Stimulated activated naive CD4-positive, alpha-beta T cell treated with Interleukin-2 at 50 U/mL for 16 hours (primary cell): ENCODE data around the gene RELCH.
A peak's percentile ranks its signal among the peaks of the same experiment; 100 is the strongest.

Experiments
- DNase-seq: peaks from one replicate; lab custom pipeline; 2025; lab: John Stamatoyannopoulos, UW

RELCH gene

DNA sequence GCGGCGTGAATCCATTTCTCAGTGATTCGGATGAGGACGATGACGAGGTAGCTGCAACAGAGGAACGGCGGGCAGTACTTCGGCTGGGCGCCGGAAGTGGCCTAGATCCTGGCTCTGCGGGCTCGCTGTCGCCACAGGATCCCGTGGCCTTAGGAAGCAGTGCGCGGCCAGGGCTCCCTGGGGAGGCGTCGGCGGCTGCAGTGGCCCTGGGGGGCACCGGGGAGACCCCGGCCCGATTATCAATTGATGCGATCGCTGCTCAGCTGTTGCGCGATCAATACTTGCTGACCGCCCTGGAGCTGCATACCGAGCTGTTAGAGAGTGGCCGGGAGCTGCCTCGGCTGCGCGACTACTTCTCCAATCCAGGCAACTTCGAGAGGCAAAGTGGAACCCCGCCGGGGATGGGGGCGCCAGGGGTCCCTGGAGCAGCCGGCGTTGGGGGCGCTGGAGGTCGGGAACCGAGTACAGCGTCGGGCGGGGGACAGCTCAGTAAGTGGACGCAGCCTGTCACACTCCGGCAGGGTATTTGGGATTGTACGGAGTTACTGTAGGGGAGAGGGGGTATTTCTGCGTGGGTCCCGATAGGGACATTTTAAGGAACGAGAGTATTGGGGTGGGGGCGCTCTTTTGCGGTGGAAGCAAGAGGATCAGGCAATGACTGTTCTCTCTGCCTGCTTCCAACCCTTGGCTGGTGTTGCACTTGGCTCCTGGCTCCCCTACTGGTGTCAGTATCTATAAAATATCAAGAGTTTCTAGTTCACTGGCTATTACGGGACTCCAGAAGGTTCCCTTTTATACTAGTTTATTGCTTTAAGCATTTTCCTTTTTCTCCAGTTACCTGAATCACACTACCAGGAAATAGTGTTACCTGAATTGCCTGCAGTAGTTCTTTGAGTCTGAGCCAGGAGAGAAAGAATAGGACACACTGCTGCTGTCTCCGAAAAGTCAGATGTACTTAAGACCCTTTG lies 772 bp downstream of the RELCH start:
- peak; percentile 9 for DNase-seq

DNA sequence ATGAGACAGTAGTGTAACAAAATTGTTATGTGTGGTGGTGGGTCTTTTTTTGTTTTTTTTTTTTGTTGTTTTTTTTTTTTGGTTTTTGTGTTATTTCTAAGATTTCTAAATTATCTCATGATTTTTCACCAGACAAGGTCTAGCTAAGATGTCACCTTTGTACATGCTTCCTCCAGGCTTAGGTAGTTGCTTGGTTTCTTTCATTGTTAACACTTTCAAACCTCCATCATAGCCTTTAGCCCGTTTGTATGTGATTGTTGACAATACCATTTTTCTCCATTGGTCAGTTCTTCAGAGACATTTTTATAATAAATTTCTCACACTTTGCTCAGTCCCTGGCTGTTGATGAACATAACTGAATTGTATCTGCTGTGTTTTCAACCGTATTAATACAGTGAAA lies 2.2 kb downstream of the RELCH start:
- no peak for DNase-seq

DNA sequence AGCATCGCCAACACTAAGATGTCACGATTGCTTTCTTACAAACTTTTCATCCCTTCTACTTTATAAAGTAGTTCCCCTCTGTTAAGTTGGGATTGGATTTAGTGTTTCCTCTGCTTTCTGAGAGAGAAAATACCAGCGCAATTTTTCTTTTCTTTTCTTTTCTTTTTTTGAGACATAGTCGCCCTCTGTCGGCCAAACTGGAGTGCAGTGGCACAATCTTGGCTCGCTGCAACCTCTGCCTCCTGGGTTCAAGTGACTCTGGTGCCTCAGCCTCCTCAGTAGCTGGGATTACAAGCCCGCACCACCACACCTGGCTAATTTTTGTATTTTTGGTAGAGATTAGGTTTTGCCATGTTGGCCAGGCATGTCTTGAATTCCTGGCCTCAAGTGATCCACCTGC lies 9.0 kb downstream of the RELCH start:
- DNase-seq: no peak

DNA sequence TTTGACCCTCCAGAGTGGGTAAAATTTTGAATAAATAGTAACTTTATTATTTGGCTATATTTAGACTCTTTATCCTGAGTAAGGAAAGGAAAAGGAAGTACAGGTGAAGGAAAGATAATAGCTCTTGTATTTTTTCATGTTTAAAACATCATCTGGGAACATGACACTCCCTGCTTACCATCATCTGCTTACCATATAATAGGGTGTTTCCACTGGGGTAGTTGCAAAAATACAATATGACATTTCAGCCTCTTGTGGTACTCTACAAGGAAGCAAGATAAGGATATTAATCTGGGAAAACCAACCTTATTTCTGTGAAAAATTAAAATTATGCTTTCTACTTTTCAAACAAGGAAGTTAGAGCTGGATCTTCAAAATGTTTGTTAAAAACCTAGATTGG lies 9.9 kb downstream of the RELCH start:
- DNase-seq: no peak

DNA sequence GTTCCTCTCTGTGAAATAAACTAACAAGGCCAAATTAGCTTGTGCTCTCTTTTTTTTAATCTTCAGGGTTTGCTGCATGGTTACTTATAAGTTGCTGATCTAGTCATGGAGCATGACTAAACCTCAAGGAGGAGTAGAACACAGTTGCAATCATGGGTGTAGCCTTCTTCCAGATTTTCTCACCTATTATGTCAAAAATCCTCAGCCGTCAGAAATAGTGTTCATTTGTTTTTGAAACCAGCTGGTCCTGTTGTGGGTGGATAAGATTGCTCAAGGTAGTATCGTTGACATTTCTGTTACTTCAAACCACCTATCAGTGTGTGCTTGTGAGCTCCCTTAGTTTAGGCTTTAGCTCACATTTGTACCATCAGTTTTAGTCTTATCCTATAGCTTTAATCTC lies 11.2 kb downstream of the RELCH start:
- no peak for DNase-seq

DNA sequence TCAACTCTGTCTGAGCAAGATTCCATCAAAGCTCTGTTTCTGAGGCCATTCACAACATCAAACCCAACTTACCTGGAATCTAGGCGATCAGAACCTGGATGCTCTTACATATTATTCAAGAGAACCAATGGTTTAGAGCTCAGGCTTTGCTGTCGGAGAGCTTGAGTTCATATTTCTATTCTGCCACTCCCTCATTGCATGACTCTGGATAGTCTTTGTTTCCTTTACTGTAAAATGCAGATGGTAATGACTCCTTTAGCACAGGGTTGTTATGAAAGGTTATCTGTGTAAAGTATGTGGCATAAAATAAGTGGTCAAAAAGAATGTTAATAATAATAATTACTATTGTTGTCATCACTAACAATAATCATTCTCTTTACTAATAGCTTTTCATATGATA lies 12.6 kb downstream of the RELCH start:
- DNase-seq: no peak

DNA sequence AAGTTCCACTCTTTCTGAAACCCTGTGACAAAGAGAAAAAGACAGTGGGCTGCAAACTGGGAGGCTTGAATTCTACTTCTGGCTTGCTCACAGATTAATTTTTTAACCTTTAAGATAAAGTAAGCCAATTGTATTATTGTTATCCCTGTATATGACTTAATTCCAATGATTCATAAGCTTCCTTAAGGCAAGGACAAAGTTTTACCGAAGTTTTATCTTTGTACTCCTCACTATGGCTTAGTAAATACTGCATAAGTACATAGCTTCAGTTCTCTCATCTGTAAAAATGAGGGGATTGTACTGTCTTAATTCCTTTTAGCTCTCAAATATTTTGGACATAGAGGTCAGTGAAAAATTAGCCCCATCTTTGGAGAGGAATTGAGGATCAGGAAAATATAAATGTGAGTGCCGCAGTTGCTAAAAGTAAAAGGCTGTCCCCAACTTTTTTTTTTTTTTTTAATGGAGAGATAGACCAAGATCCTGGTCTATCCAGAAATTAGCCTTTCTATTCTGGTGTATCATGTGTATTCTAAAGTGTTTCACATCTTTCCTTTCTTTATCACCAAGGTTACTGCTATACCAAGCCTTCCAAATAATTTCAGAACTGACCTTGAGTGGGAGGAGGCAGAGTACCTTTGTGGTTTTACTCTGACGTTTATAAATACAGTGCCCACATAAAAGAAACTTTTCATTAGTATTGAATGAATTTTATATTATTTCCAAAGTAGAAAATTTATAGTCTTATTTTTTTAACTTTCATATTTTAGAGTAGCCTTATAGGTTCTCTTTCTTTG lies 13.3 kb downstream of the RELCH start:
- DNase-seq: no peak

DNA sequence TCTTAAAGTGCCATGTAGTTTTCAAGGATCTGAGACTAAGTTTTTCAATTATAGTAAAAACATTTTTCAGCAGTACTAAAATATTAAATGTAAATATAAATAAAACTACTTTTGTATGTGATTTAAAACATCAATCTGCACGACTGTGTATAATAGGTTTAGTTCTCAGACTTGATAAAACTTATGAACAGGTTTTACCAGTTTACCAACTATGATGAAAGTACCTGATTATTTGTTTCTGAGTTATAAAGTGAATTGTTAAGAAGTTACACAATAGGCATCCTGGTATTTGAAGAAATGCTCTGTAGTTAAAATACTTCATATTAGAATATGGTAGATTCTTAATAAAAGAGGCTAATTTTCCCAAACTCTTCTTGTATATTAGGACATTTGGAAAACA lies 14.8 kb downstream of the RELCH start:
- no peak for DNase-seq

DNA sequence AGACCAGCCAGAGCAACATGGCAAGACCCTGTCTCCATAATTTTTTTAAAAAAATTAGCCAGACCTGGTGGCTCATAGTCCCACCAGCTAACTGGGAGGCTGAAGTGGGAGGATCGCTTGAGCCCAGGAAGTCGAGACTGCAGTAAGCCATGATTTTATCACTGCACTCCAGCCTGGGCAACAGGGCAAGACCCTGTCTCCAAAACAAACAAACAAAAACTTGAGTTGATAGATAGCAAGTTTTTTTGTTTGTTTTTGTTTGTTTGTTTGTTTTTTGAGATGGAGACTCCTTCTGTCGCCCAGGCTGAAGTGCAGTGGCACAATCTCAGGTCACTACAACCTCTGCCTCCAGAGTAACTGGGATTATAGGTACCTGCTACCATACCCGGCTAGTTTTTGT lies 18.8 kb downstream of the RELCH start:
- no peak for DNase-seq

DNA sequence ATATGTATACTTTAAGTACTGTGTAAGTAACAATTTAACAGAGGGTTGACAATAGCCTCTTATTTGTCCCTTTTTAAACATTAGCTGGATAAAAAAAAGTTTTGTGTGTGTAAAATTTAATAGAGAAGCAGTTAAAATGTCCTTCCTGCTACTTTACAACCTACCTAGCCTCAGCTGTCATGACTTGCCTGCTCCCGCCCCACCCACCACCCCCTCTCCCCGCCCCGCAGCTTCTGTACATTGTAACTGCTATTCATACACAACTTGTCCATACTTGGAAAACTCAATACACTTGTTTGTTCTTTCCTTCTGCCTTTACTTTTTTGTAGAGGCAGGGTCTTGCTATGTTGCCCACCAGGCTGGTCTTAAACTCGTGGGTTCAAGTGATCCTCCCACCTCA lies 19.5 kb downstream of the RELCH start:
- no peak for DNase-seq

DNA sequence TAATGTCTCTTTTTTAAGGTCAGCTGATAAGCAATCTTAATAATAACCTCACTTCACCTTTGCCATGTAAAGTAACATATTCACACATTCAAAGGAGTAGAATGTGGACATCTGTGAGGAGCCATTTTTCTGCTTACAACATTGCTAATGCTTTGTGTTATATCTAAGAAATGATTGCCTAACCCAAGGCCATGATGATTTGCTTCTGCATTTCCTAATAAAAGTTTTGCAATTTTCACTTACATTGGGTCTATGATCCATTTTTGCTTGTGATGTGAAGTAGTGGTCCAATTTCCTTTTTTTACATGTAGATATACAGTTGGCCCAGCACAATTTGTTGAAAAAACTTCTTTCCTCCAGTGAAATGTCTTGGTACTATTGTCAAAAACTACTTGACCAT lies 22.0 kb downstream of the RELCH start:
- DNase-seq: no peak

DNA sequence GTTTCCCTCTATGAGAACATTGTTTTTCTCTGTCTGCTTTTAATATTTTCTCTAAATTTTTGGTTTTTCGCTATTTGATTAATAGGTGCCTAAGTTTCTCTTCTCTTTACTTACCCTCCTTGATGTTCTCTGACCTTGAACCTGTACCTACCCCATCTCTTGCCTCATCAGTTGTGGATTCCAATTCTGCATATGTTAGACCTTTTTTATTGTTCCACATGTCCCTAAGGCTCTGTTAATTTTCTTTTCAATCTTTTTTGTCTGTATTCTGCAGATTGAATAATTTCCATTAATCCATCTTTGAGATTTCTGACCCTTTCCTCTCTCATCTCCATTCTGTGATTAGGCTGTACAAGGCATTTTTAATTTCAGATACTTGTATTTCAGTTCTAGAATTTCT lies 23.1 kb downstream of the RELCH start:
- no peak for DNase-seq

DNA sequence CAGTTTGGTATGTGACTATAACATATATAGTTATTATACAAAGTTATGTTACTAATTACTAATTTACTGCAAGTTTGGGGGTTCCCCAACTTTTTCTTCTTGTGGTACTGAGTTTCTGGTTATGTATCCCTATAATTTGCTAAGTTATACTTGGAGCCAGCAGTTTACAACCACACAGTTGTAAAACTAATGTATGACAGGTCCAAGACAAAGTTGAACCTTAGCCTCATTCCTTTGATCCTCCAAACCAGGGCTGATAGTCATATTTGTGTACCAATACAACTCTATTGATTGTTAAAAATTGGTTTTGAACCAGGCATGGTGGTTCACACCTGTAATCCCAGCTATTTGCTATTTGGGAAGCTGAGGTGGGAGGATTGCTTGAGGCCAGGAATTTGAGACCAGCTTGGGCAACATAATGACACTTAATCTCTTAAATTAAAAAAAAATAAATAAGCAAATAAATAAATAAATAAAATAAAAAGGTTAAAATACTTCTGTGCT lies 24.3 kb downstream of the RELCH start:
- no peak for DNase-seq

DNA sequence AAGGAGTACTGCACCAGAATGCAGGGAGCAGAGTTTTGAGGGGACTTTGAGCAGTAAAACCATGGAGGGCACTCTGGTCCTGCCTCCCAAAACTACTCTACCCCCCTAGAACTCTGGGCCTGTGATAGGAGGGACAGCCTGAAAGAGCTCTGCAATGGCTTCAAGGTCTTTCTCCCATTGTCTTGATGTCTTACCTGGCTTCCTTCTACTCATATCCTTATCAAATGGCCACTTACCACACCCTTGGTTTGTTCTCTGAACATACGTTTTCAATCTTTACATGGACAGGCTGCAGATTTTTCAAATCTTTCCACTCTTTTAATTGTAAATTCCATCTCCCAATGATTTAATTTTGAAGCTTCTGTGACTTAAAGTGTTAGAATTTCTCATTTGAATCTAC lies 27.7 kb downstream of the RELCH start:
- no peak for DNase-seq

DNA sequence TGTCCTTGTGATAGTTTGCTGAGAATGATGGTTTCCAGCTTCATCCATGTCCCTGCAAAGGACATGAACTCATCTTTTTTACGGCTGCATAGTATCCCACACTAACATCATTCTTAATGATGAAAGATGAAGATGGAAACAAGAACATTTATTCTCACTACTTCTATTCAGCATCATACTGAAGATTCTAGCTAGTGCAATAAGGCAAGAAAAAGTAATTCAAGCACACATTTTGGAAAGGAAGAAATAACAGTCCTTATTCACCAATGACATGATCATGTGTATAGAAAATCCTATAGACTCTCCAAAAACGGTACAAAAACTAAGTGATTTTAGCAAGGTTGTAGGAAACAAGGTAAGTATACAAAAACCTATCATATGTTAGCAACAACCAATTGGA lies 37.2 kb downstream of the RELCH start:
- no peak for DNase-seq

DNA sequence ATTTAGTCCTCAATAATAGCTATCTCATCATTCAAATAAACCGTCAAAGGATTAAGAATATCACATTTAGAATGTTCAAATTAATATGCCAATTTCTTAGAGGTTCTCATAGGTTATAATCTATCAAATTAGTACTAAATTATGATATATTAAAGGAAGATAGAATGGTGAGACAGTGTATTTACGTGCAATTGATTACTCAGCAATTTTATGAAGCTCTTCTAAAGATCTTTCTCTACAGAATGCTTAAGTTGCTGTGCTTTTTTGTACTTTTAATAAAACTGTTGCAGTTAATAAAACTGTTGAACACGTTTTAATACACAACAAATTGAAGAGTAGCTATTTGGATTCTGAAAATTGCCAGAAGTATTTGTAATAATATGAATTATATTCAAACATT lies 39.0 kb downstream of the RELCH start:
- DNase-seq: no peak

DNA sequence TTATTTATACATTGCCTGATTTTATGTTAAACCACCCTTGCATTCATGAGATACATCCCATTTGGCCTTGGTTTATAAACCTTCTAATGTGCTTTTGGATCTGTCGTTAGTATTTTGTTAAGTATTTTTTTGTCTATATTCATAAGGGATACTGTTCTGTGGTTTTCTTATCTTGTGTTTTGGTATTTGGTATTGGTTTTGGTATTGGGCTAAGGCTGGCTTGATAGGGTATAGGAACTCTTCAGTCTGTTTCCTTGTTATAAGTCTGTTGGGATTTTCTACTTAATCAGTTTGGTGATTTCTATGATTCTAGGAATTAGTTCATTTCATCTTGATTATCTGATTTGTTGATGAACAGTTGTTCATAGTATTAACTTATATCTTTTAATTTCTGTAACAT lies 49.2 kb downstream of the RELCH start:
- DNase-seq: no peak

DNA sequence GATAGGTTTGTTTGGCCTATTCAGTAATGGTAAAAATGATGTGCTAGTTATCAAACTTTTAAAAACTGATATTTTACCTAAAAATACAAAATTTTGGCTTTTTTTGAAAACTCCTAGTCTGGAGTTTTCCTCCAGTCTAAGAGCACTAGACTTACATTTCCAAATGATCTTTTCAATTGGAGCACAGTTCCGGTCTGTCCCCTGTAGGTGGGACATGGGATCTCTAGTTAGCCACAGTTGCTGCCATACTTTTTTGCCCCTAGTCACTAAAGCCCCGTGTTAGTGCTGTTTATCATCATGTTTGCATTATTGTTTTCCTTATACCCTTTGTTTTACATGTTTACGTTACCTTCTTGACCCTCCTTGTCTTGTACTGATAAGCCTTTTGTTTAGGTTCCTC lies 52.4 kb downstream of the RELCH start:
- no peak for DNase-seq

DNA sequence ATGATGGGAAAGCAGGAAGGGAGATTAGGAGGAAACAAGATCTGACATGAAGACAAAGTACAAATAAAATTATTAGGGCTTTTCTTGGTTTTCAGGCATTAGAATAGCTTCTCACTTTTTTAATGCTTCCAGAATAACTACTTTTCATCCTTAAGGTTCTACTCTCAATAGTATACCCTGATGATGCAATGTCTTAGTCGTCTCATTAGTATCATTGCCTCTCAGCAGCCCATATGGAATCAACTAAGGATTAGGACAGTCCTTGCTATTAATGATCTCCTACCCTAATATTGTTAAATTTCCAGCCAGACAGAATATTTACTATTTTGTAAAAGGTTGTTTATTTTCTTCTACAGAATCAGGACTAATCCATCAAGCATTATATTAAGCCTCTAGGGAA lies 55.9 kb downstream of the RELCH start:
- DNase-seq: no peak

DNA sequence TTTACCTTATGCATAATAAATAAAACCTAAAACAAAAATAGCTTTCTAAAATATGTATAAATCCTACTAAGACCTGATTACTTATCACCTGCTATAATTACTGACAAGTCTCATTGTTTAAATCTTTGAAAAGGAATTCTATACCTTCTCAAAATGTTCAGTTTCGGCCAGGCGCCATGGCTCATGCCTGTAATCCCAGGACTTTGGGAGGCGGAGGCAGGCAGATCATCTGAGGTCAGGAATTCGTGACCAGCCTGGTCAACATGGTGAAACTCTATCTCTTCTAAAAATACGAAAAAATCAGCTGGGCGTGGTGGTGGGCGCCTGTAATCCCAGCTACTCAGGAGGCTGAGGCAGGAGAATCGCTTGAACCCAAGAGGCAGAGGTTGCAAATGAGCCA lies 58.1 kb downstream of the RELCH start:
- DNase-seq: no peak

DNA sequence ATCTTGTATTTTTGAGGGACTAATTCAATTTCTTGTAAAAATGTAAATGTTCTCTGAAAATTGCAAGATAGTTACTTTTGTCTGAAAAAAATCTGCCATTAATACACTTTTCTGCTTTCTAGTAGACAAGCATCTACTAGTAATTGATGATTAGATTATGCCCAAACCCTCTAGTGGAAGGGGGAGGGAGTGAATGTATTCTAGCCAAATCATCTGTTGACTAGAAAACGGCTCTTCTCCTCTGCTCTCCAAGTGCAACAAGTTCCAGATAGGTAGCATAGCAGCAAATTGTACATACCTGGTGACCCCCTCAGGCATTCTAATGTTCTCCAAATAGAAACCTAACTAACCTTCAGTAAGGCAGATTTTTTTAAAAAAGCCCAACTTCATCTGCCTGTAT lies 58.6 kb downstream of the RELCH start:
- DNase-seq: no peak

DNA sequence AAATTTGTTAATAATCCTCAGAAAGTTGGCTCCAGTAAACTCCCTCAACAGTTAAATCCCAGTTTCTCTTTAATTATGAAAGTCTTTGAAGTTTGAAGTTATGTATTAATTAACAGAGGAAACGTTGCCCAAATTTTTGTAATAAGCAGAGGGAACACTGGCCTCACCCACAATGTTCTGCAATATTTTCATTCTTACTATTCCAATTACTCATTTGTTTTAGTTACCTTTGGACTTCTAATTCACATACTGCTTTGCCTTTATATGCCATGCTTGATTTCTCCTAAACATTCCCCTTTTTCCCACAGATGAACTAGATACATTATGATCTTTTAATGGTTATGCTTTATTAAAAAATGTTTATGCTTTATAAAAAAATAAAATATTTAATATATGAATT lies 61.3 kb downstream of the RELCH start:
- DNase-seq: no peak

DNA sequence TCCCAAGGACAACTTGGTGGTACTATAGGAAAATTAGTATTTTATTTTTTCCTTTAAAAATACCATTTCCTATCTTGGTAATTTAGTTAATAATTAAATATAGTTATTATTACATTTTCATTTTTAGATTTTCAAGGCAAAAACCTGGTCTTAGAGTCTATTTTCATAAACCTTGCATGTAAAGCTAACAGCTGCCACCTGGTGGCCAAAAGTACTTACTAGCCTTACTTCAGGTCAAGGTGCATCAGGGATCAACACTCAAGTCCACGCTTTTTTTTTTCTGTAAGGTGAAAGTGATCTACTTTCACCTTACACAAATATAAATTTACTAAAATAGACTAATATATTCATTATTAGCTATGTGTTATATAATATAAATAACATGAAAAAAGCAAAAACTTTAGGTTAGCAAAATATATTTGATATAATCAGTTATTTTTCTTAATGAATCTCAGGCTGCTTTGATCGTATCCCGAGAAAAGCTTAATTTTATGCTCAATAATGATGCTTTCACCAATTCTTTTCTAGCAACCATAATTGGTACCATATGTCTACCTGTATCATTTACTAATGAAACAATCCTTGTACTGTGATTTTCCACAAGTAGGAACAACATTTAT lies 62.5 kb downstream of the RELCH start:
- DNase-seq: peak; percentile 62
